Lower leg skin (tissue), 3 donors: ENCODE measurements around the gene ZC3H18.

ENCODE experiments used
- POLR2A ChIP-seq, 2 donors: fragments of 450-650 bp; IDR thresholded peaks; one replicate each; pipeline ENCODE4 v1.6.1; 2016 to 2017; ENCODE audit warnings: antibody characterized with exemption in 2 of 2, mild to moderate bottlenecking in 1 of 2, moderate library complexity in 1 of 2
- TF ChIP-seq, protein P1 (sequence below), 3 donors: fragments of 450-650 bp; IDR thresholded peaks; one replicate each; pipeline ENCODE4 v1.5.1; 2016; ENCODE audit warnings: antibody characterized with exemption in 3 of 3, mild to moderate bottlenecking in 3 of 3, moderate library complexity in 2 of 3

DNA sequence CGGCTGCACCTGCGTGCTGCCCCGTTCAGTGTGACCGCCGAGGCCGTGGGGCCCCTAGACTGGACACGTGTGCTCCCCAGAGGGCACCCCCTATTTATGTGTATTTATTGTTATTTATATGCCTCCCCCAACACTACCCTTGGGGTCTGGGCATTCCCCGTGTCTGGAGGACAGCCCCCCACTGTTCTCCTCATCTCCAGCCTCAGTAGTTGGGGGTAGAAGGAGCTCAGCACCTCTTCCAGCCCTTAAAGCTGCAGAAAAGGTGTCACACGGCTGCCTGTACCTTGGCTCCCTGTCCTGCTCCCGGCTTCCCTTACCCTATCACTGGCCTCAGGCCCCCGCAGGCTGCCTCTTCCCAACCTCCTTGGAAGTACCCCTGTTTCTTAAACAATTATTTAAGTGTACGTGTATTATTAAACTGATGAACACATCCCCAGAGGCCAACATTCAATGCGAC, 69.9 kb downstream of the ZC3H18 start:
- TF ChIP-seq, protein P1, sequence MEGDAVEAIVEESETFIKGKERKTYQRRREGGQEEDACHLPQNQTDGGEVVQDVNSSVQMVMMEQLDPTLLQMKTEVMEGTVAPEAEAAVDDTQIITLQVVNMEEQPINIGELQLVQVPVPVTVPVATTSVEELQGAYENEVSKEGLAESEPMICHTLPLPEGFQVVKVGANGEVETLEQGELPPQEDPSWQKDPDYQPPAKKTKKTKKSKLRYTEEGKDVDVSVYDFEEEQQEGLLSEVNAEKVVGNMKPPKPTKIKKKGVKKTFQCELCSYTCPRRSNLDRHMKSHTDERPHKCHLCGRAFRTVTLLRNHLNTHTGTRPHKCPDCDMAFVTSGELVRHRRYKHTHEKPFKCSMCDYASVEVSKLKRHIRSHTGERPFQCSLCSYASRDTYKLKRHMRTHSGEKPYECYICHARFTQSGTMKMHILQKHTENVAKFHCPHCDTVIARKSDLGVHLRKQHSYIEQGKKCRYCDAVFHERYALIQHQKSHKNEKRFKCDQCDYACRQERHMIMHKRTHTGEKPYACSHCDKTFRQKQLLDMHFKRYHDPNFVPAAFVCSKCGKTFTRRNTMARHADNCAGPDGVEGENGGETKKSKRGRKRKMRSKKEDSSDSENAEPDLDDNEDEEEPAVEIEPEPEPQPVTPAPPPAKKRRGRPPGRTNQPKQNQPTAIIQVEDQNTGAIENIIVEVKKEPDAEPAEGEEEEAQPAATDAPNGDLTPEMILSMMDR (IDR thresholded peaks at IDR 0.05): no peak
- TF ChIP-seq POLR2A (IDR thresholded peaks at IDR 0.05): no peak
